Measurements from ENCODE around the gene ITGA7. TPM values are rescaled to one million over a fixed set of nuclear protein-coding genes. Genes with fewer than 3 reads are reported as not detected.

Gene ITGA7
- polyA plus RNA-seq, 1 of the 3 experiments (the other 2 are of a cell fraction): 19.7 TPM

- POLR2A ChIA-PET: no interaction called here
- CTCF ChIA-PET: interaction anchor here (0.8 to 1.2 kb wide), 3 partner anchors 10 to 57 kb away, joined by 3 to 4 read pairs (median 3); no protein-coding TSS in a partner anchor
- Histone ChIP-seq H3K4me1 (ENCODE audit: control insufficient read depth in 1 of 2, insufficient read depth in 2 of 2, low read depth in 1 of 2, low read length in 1 of 2) (peaks cover 15 to 21% of the 10 kb centered on the region in 2 experiments; a peak in 3 of 4 replicates), H3K9me2 (no peaks in the 10 kb centered on the region), H3K4me3 (ENCODE audit: low read depth in 2 of 2, low read length in 1 of 2) (no peak overlapping the region), H3K36me3 (replicated peaks in 1 of 2; ENCODE audit: control insufficient read depth in 1 of 2, insufficient read depth in 2 of 2, low read length in 1 of 2) (no peaks in the 10 kb centered on the region), H3K4me2 (no peak overlapping the region), H3F3A (replicated peaks; ENCODE audit: insufficient read depth) (peaks cover 9% of the 10 kb centered on the region), H3K79me2 (ENCODE audit: insufficient read depth) (peaks cover 13% of the 10 kb centered on the region; the same call in 1 of the 2 replicates), H3K27me3 (ENCODE audit: insufficient read depth) (no peaks in the 10 kb centered on the region; the same call in 1 of the 2 replicates), H3K9me3 (no peaks in the 10 kb centered on the region), H3K9ac (no peak overlapping the region), H4K20me1 (ENCODE audit: insufficient read depth) (no peaks in the 10 kb centered on the region), H2AFZ (ENCODE audit: low read depth) (no peak overlapping the region), H3K27ac (ENCODE audit: low read depth in 2 of 2, low read length in 1 of 2) (peak overlapping the region in 1 of 2 experiments; percentile 64; a peak in 2 of 4 replicates)
- WGBS (ENCODE audit: low lambda C conversion rate): 0% methylated on average over 1 of the region's 1 CpG
- DNase-seq: no peak
- TF ChIP-seq TAF1 (IDR thresholded peaks at IDR 0.05; ENCODE audit: borderline replicate concordance, low read depth, low read length): no peak
- no peak for TF ChIP-seq SMC3 (IDR thresholded peaks at IDR 0.05; ENCODE audit: low read depth, low read length)
- no peak for TF ChIP-seq YY1 (IDR thresholded peaks at IDR 0.05; ENCODE audit: low read depth)
- TF ChIP-seq ZBTB33 (IDR thresholded peaks at IDR 0.05; ENCODE audit: borderline replicate concordance, low read depth): no peak
- no peak for TF ChIP-seq REST (IDR thresholded peaks at IDR 0.05; ENCODE audit: low read depth, low read length)
- no peak for TF ChIP-seq RFX5 (IDR thresholded peaks at IDR 0.05; ENCODE audit: low read length)
- no peak for TF ChIP-seq POLR2AphosphoS5 (IDR thresholded peaks at IDR 0.05; ENCODE audit: low read depth, low read length)
- no peak for TF ChIP-seq TEAD4 (IDR thresholded peaks at IDR 0.05; ENCODE audit: borderline replicate concordance, insufficient read depth)
- no peak for TF ChIP-seq TCF12 (IDR thresholded peaks at IDR 0.05)
Observed at GRCh38 chr12:55712700-55713415, 5.2 kb upstream of the ITGA7 start.

Measured in SK-N-SH (cell line).